GM23338 (cell line): ENCODE results near the gene CCNB2. TPM values are rescaled to one million over a fixed set of nuclear protein-coding genes. Genes with fewer than 3 reads are reported as not detected.

Experiments
- ATAC-seq: fragments of 200-7000 bp; cut with Tn5 transposase; 3 replicates; pipeline ENCODE4 v1.9.1; 2020
- DNase-seq: peaks from one replicate; pipeline ENCODE4 v3.0.0-alpha.2; 2015; ENCODE audit warnings: low spot score
- H2AFZ ChIP-seq: fragments of 200-600 bp; sonication (generic); 2 replicates; pipeline ENCODE4 v1.8.0; 2016; ENCODE audit warnings: antibody characterized with exemption, mild to moderate bottlenecking, moderate library complexity
- H3F3A ChIP-seq: fragments of 200-600 bp; sonication (generic); replicated peaks from 2 replicates; pipeline ENCODE4 v1.8.0; 2017; ENCODE audit warnings: antibody characterized with exemption, mixed run types, low read depth
- H3K27ac ChIP-seq: fragments of 200-600 bp; sonication (generic); 2 replicates; pipeline ENCODE4 v1.6.1; 2016; ENCODE audit warnings: low read depth
- H3K27me3 ChIP-seq: fragments of 200-600 bp; sonication (generic); 2 replicates; pipeline ENCODE4 v1.8.0; 2016; ENCODE audit warnings: mild to moderate bottlenecking, mixed run types, moderate library complexity; ENCODE audit not compliant: insufficient read depth
- H3K36me3 ChIP-seq: fragments of 200-600 bp; sonication (generic); 2 replicates; pipeline ENCODE4 v1.8.0; 2016; ENCODE audit warnings: mild to moderate bottlenecking; ENCODE audit not compliant: insufficient read depth
- H3K4me1 ChIP-seq: fragments of 200-600 bp; sonication (generic); 2 replicates; pipeline ENCODE4 v1.8.0; 2016; ENCODE audit warnings: mild to moderate bottlenecking, moderate library complexity; ENCODE audit not compliant: insufficient read depth
- H3K4me2 ChIP-seq: fragments of 200-600 bp; sonication (generic); 2 replicates; pipeline ENCODE4 v1.7.1; 2017; ENCODE audit warnings: mixed run types
- H3K4me3 ChIP-seq: fragments of 200-600 bp; sonication (generic); 2 replicates; pipeline ENCODE4 v1.6.1; 2016; ENCODE audit warnings: mixed run types
- H3K79me2 ChIP-seq: fragments of 200-600 bp; sonication (generic); replicated peaks from 2 replicates; pipeline ENCODE4 v1.8.0; 2017; ENCODE audit warnings: mild to moderate bottlenecking; ENCODE audit not compliant: insufficient read depth
- H3K9me2 ChIP-seq: fragments of 200-600 bp; sonication (generic); 2 replicates; pipeline ENCODE4 v1.8.0; 2017; ENCODE audit not compliant: insufficient read depth
- H4K20me1 ChIP-seq: fragments of 200-600 bp; sonication (generic); replicated peaks from 2 replicates; pipeline ENCODE4 v1.8.0; 2017; ENCODE audit warnings: mild to moderate bottlenecking; ENCODE audit not compliant: insufficient read depth
- H3K27ac Mint-ChIP-seq: 2 replicates; pipeline ENCODE4 v1.8.0; 2020; ENCODE audit warnings: inconsistent platforms, mild to moderate bottlenecking, moderate library complexity, mixed read lengths
- H3K27me3 Mint-ChIP-seq: 3 replicates; pipeline ENCODE4 v1.8.0; 2022; ENCODE audit warnings: low read depth, mild to moderate bottlenecking, moderate library complexity, mixed read lengths, inconsistent platforms; ENCODE audit not compliant: insufficient read depth, poor library complexity
- H3K36me3 Mint-ChIP-seq: 3 replicates; pipeline ENCODE4 v1.8.0; 2021; ENCODE audit warnings: low read depth, mild to moderate bottlenecking, inconsistent platforms, moderate library complexity, mixed read lengths
- H3K4me1 Mint-ChIP-seq: 3 replicates; pipeline ENCODE4 v1.8.0; 2020; ENCODE audit warnings: mild to moderate bottlenecking, inconsistent platforms, mixed read lengths
- H3K4me3 Mint-ChIP-seq: 3 replicates; pipeline ENCODE4 v1.8.0; 2021; ENCODE audit warnings: moderate library complexity, mild to moderate bottlenecking, inconsistent platforms, mixed read lengths
- H3K9me3 Mint-ChIP-seq: 3 replicates; pipeline ENCODE4 v1.8.0; 2020; ENCODE audit warnings: moderate library complexity, mild to moderate bottlenecking, inconsistent platforms, mixed read lengths
- CREB1 ChIP-seq: fragments of 250-450 bp; sonication (Bioruptor Pico); IDR thresholded peaks from 2 replicates; pipeline ENCODE4 v1.5.0; 2020; ENCODE audit warnings: low read depth, mild to moderate bottlenecking, moderate library complexity
- EZH2 ChIP-seq: fragments of 200-600 bp; sonication (generic); IDR thresholded peaks from one replicate; pipeline ENCODE4 v1.8.0; 2017; ENCODE audit warnings: antibody characterized with exemption, mild to moderate bottlenecking, low read depth; ENCODE audit not compliant: unreplicated experiment
- EZH2phosphoT487 ChIP-seq: fragments of 200-600 bp; sonication (generic); IDR thresholded peaks from one replicate; pipeline ENCODE4 v1.8.1; 2018; ENCODE audit warnings: antibody characterized with exemption; ENCODE audit not compliant: unreplicated experiment
- JUNB ChIP-seq: IDR thresholded peaks from one replicate; pipeline ENCODE4 v1.6.1; 2016; ENCODE audit warnings: antibody characterized with exemption; ENCODE audit not compliant: unreplicated experiment
- NANOG ChIP-seq: IDR thresholded peaks from 2 replicates; pipeline ENCODE4 v1.6.1; 2016; ENCODE audit warnings: antibody characterized with exemption, borderline replicate concordance
- POLR2AphosphoS5 ChIP-seq: IDR thresholded peaks from 2 replicates; pipeline ENCODE4 v1.6.1; 2016; ENCODE audit warnings: antibody characterized with exemption, low read depth
- ZNF114 ChIP-seq: fragments of 250-450 bp; sonication (Bioruptor Pico); IDR thresholded peaks from 2 replicates; pipeline ENCODE4 v1.5.0; 2020; ENCODE audit warnings: mild to moderate bottlenecking, moderate library complexity
- ZNF331 ChIP-seq: fragments of 250-450 bp; sonication (Bioruptor Pico); IDR thresholded peaks from 2 replicates; pipeline ENCODE4 v1.5.0; 2020; ENCODE audit warnings: low read depth, mild to moderate bottlenecking, moderate library complexity
- polyA plus RNA-seq: library from polyadenylated mRNA; unstranded; fragments of >200 nt; fragmentation: Nextera tagmentation; extraction: Ambion mirVana; gene quantifications from 2 replicates; pipeline ENCODE4 v1.2.1, GENCODE V29; 2016
- total RNA-seq: library from RNA; depleted of rRNA; stranded (reverse); fragments of >200 nt; shearing (Covaris generic); gene quantifications from 2 replicates; pipeline ENCODE4 v1.2.3, GENCODE V29; 2014
- TF ChIP-seq, protein P1 (sequence below): IDR thresholded peaks from one replicate; pipeline ENCODE4 v1.6.1; 2018; ENCODE audit warnings: antibody characterized with exemption; ENCODE audit not compliant: unreplicated experiment
- TF ChIP-seq, protein P2 (sequence below): fragments of 250-450 bp; sonication (Bioruptor Pico); IDR thresholded peaks from 2 replicates; pipeline ENCODE4 v1.5.0; 2020; ENCODE audit warnings: mild to moderate bottlenecking, moderate library complexity
- TF ChIP-seq, protein P3 (sequence below): IDR thresholded peaks from 2 replicates; pipeline ENCODE4 v1.6.1; 2016; ENCODE audit warnings: antibody characterized with exemption
- TF ChIP-seq, protein P4 (sequence below), 2 experiments: fragments of 200-600 bp in 1 of 2; sonication (generic) in 1 of 2; conservative IDR thresholded peaks; 2 replicates each; pipeline versions ENCODE4 v1.5.1 to v1.6.1; 2016 to 2017; ENCODE audit warnings: antibody characterized with exemption in 2 of 2, low read depth in 2 of 2, mild to moderate bottlenecking in 2 of 2, moderate library complexity in 1 of 2

Gene CCNB2
- total and polyA plus RNA-seq, 2 experiments from 2014 or later = 81.8 to 108 TPM

DNA sequence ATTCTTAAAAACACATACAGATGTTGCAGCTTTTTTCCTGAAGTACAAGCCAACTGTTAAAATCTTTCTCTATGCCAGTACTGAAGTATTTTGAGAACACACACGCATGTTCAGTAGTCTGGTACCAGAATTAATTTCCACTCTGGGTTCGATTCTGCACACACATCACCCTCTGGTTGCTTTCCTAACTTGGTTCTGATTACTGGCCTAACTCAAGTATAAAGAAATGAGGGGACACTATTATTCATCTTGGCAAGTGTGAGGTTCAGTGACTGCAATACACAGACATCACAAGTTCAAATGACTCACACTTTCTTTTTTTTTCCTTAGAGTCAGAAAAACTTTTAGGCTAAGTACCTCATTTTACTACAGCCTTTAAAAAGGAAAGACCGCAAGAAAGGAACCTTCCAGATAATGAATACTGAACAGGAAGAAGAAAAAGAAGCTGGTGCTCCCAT lies 64.3 kb downstream of the CCNB2 start:
- ATAC-seq = no peak
- peak overlapping the region; percentile 16; the same call in 1 of the 2 replicates for H3K27ac Mint-ChIP-seq
- H2AFZ ChIP-seq = no peak overlapping the region
- H3K4me2 ChIP-seq = no peak overlapping the region
- 0 out of 2 replicates have a peak, but pooled peaks cover 5% of the 10 kb centered on the region for H3K9me2 ChIP-seq
- peaks cover 13% of the 10 kb centered on the region; the same call in 1 of the 2 replicates for H3K36me3 ChIP-seq
- no peak overlapping the region for H3K27ac ChIP-seq
- TF ChIP-seq NANOG = no peak
- no peak for TF ChIP-seq EZH2phosphoT487
- no peak for TF ChIP-seq POLR2AphosphoS5
- TF ChIP-seq, protein P1, sequence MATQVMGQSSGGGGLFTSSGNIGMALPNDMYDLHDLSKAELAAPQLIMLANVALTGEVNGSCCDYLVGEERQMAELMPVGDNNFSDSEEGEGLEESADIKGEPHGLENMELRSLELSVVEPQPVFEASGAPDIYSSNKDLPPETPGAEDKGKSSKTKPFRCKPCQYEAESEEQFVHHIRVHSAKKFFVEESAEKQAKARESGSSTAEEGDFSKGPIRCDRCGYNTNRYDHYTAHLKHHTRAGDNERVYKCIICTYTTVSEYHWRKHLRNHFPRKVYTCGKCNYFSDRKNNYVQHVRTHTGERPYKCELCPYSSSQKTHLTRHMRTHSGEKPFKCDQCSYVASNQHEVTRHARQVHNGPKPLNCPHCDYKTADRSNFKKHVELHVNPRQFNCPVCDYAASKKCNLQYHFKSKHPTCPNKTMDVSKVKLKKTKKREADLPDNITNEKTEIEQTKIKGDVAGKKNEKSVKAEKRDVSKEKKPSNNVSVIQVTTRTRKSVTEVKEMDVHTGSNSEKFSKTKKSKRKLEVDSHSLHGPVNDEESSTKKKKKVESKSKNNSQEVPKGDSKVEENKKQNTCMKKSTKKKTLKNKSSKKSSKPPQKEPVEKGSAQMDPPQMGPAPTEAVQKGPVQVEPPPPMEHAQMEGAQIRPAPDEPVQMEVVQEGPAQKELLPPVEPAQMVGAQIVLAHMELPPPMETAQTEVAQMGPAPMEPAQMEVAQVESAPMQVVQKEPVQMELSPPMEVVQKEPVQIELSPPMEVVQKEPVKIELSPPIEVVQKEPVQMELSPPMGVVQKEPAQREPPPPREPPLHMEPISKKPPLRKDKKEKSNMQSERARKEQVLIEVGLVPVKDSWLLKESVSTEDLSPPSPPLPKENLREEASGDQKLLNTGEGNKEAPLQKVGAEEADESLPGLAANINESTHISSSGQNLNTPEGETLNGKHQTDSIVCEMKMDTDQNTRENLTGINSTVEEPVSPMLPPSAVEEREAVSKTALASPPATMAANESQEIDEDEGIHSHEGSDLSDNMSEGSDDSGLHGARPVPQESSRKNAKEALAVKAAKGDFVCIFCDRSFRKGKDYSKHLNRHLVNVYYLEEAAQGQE = no peak
- TF ChIP-seq EZH2 = no peak
- TF ChIP-seq CREB1 (CRISPR knock-in tag) = no peak
- TF ChIP-seq, protein P2, sequence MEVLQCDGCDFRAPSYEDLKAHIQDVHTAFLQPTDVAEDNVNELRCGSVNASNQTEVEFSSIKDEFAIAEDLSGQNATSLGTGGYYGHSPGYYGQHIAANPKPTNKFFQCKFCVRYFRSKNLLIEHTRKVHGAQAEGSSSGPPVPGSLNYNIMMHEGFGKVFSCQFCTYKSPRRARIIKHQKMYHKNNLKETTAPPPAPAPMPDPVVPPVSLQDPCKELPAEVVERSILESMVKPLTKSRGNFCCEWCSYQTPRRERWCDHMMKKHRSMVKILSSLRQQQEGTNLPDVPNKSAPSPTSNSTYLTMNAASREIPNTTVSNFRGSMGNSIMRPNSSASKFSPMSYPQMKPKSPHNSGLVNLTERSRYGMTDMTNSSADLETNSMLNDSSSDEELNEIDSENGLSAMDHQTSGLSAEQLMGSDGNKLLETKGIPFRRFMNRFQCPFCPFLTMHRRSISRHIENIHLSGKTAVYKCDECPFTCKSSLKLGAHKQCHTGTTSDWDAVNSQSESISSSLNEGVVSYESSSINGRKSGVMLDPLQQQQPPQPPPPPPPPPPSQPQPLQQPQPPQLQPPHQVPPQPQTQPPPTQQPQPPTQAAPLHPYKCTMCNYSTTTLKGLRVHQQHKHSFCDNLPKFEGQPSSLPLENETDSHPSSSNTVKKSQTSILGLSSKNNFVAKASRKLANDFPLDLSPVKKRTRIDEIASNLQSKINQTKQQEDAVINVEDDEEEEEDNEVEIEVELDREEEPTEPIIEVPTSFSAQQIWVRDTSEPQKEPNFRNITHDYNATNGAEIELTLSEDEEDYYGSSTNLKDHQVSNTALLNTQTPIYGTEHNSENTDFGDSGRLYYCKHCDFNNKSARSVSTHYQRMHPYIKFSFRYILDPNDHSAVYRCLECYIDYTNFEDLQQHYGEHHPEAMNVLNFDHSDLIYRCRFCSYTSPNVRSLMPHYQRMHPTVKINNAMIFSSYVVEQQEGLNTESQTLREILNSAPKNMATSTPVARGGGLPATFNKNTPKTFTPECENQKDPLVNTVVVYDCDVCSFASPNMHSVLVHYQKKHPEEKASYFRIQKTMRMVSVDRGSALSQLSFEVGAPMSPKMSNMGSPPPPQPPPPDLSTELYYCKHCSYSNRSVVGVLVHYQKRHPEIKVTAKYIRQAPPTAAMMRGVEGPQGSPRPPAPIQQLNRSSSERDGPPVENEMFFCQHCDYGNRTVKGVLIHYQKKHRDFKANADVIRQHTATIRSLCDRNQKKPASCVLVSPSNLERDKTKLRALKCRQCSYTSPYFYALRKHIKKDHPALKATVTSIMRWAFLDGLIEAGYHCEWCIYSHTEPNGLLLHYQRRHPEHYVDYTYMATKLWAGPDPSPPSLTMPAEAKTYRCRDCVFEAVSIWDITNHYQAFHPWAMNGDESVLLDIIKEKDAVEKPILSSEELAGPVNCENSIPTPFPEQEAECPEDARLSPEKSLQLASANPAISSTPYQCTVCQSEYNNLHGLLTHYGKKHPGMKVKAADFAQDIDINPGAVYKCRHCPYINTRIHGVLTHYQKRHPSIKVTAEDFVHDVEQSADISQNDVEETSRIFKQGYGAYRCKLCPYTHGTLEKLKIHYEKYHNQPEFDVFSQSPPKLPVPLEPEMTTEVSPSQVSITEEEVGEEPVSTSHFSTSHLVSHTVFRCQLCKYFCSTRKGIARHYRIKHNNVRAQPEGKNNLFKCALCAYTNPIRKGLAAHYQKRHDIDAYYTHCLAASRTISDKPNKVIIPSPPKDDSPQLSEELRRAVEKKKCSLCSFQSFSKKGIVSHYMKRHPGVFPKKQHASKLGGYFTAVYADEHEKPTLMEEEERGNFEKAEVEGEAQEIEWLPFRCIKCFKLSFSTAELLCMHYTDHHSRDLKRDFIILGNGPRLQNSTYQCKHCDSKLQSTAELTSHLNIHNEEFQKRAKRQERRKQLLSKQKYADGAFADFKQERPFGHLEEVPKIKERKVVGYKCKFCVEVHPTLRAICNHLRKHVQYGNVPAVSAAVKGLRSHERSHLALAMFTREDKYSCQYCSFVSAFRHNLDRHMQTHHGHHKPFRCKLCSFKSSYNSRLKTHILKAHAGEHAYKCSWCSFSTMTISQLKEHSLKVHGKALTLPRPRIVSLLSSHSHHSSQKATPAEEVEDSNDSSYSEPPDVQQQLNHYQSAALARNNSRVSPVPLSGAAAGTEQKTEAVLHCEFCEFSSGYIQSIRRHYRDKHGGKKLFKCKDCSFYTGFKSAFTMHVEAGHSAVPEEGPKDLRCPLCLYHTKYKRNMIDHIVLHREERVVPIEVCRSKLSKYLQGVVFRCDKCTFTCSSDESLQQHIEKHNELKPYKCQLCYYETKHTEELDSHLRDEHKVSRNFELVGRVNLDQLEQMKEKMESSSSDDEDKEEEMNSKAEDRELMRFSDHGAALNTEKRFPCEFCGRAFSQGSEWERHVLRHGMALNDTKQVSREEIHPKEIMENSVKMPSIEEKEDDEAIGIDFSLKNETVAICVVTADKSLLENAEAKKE = no peak
- TF ChIP-seq, protein P3, sequence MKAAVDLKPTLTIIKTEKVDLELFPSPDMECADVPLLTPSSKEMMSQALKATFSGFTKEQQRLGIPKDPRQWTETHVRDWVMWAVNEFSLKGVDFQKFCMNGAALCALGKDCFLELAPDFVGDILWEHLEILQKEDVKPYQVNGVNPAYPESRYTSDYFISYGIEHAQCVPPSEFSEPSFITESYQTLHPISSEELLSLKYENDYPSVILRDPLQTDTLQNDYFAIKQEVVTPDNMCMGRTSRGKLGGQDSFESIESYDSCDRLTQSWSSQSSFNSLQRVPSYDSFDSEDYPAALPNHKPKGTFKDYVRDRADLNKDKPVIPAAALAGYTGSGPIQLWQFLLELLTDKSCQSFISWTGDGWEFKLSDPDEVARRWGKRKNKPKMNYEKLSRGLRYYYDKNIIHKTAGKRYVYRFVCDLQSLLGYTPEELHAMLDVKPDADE = no peak
- no peak for TF ChIP-seq JUNB
- no peak for TF ChIP-seq ZNF114 (CRISPR knock-in tag)
- TF ChIP-seq, protein P4, sequence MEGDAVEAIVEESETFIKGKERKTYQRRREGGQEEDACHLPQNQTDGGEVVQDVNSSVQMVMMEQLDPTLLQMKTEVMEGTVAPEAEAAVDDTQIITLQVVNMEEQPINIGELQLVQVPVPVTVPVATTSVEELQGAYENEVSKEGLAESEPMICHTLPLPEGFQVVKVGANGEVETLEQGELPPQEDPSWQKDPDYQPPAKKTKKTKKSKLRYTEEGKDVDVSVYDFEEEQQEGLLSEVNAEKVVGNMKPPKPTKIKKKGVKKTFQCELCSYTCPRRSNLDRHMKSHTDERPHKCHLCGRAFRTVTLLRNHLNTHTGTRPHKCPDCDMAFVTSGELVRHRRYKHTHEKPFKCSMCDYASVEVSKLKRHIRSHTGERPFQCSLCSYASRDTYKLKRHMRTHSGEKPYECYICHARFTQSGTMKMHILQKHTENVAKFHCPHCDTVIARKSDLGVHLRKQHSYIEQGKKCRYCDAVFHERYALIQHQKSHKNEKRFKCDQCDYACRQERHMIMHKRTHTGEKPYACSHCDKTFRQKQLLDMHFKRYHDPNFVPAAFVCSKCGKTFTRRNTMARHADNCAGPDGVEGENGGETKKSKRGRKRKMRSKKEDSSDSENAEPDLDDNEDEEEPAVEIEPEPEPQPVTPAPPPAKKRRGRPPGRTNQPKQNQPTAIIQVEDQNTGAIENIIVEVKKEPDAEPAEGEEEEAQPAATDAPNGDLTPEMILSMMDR (conservative IDR thresholded peaks at IDR 0.05; ENCODE audit: low read depth in 2 of 2) = no peak
- no peak for TF ChIP-seq ZNF331 (CRISPR knock-in tag)
- no peaks in the 10 kb centered on the region for H3K4me1 ChIP-seq
- no peaks in the 10 kb centered on the region for H3K27me3 Mint-ChIP-seq
- H3K79me2 ChIP-seq = no peaks in the 10 kb centered on the region
- H3K4me1 Mint-ChIP-seq = peaks cover 19% of the 10 kb centered on the region
- H3K4me3 Mint-ChIP-seq = no peak overlapping the region
- H3K4me3 ChIP-seq = no peak overlapping the region
- no peaks in the 10 kb centered on the region for H3K9me3 Mint-ChIP-seq
- no peak for DNase-seq
- H3K36me3 Mint-ChIP-seq = peaks cover 35% of the 10 kb centered on the region
- no peaks in the 10 kb centered on the region for H3F3A ChIP-seq
- no peaks in the 10 kb centered on the region for H4K20me1 ChIP-seq
- H3K27me3 ChIP-seq = no peaks in the 10 kb centered on the region
